ENCODE results near the gene MEIS2.

Gene MEIS2

DNA sequence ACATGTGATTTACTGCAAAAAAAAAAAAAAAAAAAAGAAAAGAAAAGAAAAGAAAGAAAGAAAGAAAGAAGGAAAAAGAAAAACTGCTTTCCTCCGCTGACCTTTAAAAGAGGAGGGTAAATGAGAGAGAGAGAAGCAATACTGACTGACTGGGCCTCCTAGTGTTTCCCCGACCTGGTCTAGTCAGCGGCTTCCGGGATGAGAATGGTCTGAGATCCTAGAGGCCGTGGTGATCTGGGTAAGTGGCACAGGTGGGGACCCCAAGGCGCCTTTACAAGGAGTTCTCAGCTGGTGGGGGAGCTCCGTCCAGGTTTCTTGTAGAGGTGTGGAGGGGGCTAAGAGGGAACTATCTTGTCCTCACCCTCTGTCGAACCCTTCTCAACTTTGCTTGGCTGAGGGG is 223.1 kb downstream of the MEIS2 start:
- H3K4me3 Mint-ChIP-seq = no peak overlapping the region
- H3K27me3 Mint-ChIP-seq = peaks cover 69% of the 10 kb centered on the region
- no peaks in the 10 kb centered on the region for H3K36me3 Mint-ChIP-seq (ENCODE audit: low read depth)
- H3K9me3 Mint-ChIP-seq = no peaks in the 10 kb centered on the region
- intact Hi-C loops (cut with micrococcal nuclease) = loop anchor here (10.0 kb wide), 1 partner anchor 52 kb away; no protein-coding TSS in a partner anchor
- no peaks in the 10 kb centered on the region for H3K4me1 Mint-ChIP-seq (ENCODE audit: low read depth)
- H3K27ac Mint-ChIP-seq = no peak overlapping the region

- Mint-ChIP-seq H3K4me1 (ENCODE audit: low read depth) (no peaks in the 10 kb centered on the region), H3K27ac (no peak overlapping the region), H3K4me3 (no peak overlapping the region), H3K9me3 (no peaks in the 10 kb centered on the region), H3K36me3 (ENCODE audit: low read depth) (no peaks in the 10 kb centered on the region), H3K27me3 (peaks cover 56% of the 10 kb centered on the region)
- intact Hi-C loops (cut with micrococcal nuclease) = loop anchor here (10.0 kb wide), 1 partner anchor 51 kb away; no protein-coding TSS in a partner anchor
These were observed 224.5 kb downstream of the MEIS2 start for GRCh38 chr15:36875740-36876334.

GRCh38 chr15:36874930-36875329 is 225.4 kb downstream of the MEIS2 start:
- Mint-ChIP-seq H3K4me1 (ENCODE audit: low read depth) (no peaks in the 10 kb centered on the region), H3K9me3 (no peaks in the 10 kb centered on the region), H3K36me3 (ENCODE audit: low read depth) (no peaks in the 10 kb centered on the region), H3K27me3 (peaks cover 47% of the 10 kb centered on the region), H3K4me3 (no peak overlapping the region), H3K27ac (no peak overlapping the region)
- intact Hi-C loops (cut with micrococcal nuclease) = loop anchor here (10.0 kb wide), 1 partner anchor 50 kb away; no protein-coding TSS in a partner anchor

DNA sequence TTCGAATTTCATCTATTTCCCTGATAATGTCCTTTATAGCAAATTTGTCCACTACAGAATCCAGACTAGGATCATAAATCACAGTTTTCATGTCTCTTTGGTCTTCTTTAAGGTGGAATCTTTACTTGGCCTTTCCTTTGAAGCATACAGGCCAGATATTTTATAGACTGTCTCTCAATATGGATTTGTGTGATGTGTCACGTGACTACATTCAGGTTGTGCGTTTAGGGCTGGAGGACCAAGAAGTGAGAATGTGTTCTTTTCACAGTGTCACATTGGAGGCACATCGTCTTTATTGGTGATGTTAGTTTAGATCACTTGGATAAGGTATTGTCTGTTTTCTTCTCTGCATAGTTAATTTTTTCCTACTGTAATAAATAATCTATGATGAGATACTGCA is 232.9 kb downstream of the MEIS2 start:
- H3K9me3 Mint-ChIP-seq = no peaks in the 10 kb centered on the region
- no peak overlapping the region for H3K27ac Mint-ChIP-seq
- H3K4me3 Mint-ChIP-seq = no peak overlapping the region
- no peaks in the 10 kb centered on the region for H3K4me1 Mint-ChIP-seq (ENCODE audit: low read depth)
- intact Hi-C loops (cut with micrococcal nuclease) = no loop called here
- H3K36me3 Mint-ChIP-seq (ENCODE audit: low read depth) = no peaks in the 10 kb centered on the region
- no peaks in the 10 kb centered on the region for H3K27me3 Mint-ChIP-seq

- Mint-ChIP-seq H3K27me3 (no peaks in the 10 kb centered on the region), H3K4me3 (no peak overlapping the region), H3K4me1 (ENCODE audit: low read depth) (no peaks in the 10 kb centered on the region), H3K9me3 (no peaks in the 10 kb centered on the region), H3K27ac (no peak overlapping the region), H3K36me3 (ENCODE audit: low read depth) (no peaks in the 10 kb centered on the region)
- intact Hi-C loops (cut with micrococcal nuclease) = no loop called here
These were observed 233.5 kb downstream of the MEIS2 start for GRCh38 chr15:36866896-36867295.

DNA sequence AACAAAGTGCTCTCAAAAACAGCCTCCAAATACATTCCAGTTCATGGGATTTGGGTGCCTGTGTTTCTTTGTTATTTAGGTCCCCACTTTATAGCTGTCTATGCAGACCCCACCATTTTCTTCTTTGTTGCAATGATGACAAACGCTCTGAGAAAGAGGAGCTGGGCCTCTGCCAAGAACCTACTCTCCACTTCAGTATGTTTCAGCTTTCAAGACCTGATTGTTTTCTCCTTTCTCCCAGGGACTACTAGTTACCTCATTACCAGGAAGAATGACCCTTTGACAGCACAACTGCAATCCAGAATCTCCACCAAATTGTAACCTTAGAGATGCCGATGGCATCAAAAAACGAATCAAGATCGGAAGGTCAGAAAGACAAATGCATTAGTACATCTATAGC is 236.8 kb downstream of the MEIS2 start:
- intact Hi-C loops (cut with micrococcal nuclease) = no loop called here
- Mint-ChIP-seq H3K4me3 (no peak overlapping the region), H3K36me3 (ENCODE audit: low read depth) (no peaks in the 10 kb centered on the region), H3K9me3 (no peaks in the 10 kb centered on the region), H3K27me3 (no peaks in the 10 kb centered on the region), H3K4me1 (ENCODE audit: low read depth) (no peaks in the 10 kb centered on the region), H3K27ac (no peak overlapping the region)

GRCh38 chr15:36860792-36861191 is 239.6 kb downstream of the MEIS2 start:
- intact Hi-C loops (cut with micrococcal nuclease) = no loop called here
- Mint-ChIP-seq H3K27me3 (no peaks in the 10 kb centered on the region), H3K4me3 (no peak overlapping the region), H3K4me1 (ENCODE audit: low read depth) (no peaks in the 10 kb centered on the region), H3K9me3 (peaks cover 9% of the 10 kb centered on the region), H3K36me3 (ENCODE audit: low read depth) (no peaks in the 10 kb centered on the region), H3K27ac (no peak overlapping the region)

- Mint-ChIP-seq H3K27ac (no peak overlapping the region), H3K4me1 (ENCODE audit: low read depth) (no peaks in the 10 kb centered on the region), H3K36me3 (ENCODE audit: low read depth) (no peaks in the 10 kb centered on the region), H3K4me3 (no peak overlapping the region), H3K27me3 (no peaks in the 10 kb centered on the region), H3K9me3 (peaks cover 9% of the 10 kb centered on the region)
- intact Hi-C loops (cut with micrococcal nuclease) = no loop called here
These were observed 241.9 kb downstream of the MEIS2 start for GRCh38 chr15:36858423-36858822.

DNA sequence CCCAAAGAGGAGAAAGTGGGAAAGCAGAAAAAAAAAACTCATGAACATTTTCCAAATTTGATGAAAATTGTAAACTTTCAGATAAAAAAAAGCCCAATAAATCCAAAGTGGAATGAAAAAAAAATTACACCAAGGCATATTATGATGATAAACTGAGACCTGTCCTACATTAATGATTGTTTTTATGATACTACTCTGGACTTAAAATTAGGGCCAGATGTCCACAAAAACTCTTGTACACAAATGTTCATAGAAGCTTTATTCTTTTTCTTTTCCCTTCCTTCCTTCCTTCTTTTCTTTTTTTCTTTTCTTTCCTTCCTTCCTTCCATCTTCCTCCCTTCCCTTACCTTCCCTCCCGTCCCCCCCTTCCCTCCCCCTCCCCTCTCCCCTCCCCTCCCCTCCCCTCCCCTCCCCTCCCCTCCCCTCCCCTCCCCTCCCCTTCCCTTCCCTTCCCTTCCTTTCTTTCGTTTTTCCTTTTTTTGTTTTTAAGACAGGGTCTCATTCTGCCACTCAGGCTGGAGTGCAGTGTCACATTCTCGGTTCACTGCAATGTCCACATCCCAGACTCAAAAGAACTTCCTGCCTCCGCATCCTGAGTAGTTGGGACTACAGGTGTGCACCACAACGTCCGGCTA is 243.9 kb downstream of the MEIS2 start:
- H3K27ac Mint-ChIP-seq = no peak overlapping the region
- no peaks in the 10 kb centered on the region for H3K27me3 Mint-ChIP-seq
- H3K36me3 Mint-ChIP-seq (ENCODE audit: low read depth) = no peaks in the 10 kb centered on the region
- no peak overlapping the region for H3K4me3 Mint-ChIP-seq
- H3K4me1 Mint-ChIP-seq (ENCODE audit: low read depth) = no peaks in the 10 kb centered on the region
- intact Hi-C loops (cut with micrococcal nuclease) = no loop called here
- H3K9me3 Mint-ChIP-seq = peaks cover 12% of the 10 kb centered on the region

GRCh38 chr15:36850864-36851263 is 249.5 kb downstream of the MEIS2 start:
- intact Hi-C loops (cut with micrococcal nuclease) = no loop called here
- H3K9me3 Mint-ChIP-seq = peaks cover 5% of the 10 kb centered on the region
- no peaks in the 10 kb centered on the region for H3K27me3 Mint-ChIP-seq
- no peak overlapping the region for H3K4me3 Mint-ChIP-seq
- no peaks in the 10 kb centered on the region for H3K4me1 Mint-ChIP-seq (ENCODE audit: low read depth)
- H3K27ac Mint-ChIP-seq = no peak overlapping the region
- H3K36me3 Mint-ChIP-seq (ENCODE audit: low read depth) = no peaks in the 10 kb centered on the region

DNA sequence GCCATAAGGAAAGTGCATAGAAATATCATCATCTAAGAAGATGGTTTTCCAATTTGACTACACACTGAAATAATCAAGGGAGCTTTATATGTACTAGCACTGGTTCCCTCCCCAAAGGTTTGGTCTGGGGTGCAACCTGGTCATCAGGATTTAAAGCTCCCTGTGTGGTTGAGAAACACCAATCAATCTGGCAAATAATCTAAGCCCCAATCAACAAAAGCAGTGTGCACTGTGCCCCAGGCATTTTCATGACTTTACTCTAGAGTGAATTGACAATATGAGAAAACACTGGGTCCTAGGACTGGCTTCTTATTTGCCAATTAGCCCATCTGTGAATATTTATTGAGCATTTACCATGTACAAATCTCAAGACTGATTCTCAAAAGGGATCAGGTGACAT is 255.1 kb downstream of the MEIS2 start:
- Mint-ChIP-seq H3K27ac (no peak overlapping the region), H3K27me3 (no peaks in the 10 kb centered on the region), H3K4me3 (no peak overlapping the region), H3K4me1 (ENCODE audit: low read depth) (no peaks in the 10 kb centered on the region), H3K9me3 (no peaks in the 10 kb centered on the region), H3K36me3 (ENCODE audit: low read depth) (no peaks in the 10 kb centered on the region)
- intact Hi-C loops (cut with micrococcal nuclease) = no loop called here

DNA sequence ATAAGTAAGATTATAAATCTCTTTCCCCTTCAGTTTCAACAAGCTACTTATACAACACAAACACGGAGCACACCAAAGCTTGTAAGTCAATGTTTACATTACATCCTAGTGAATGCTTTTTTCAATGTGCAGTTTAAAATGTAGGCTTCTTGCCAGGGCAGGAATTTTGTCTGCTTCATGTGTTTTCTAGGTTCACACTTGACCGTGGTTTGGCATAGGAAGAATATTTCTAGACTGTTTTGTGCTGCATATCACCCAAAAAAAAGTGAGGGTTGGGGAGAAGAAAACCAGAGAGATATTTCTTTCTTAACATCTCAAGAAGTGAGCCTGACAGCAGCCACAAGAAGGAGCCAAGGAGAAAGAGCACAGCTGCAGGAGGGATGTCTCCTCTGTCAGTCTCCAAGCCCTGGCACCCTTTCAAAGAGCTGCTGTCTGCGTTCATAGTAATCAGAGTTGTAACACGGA is 255.8 kb downstream of the MEIS2 start:
- intact Hi-C loops (cut with micrococcal nuclease) = no loop called here
- no peaks in the 10 kb centered on the region for H3K36me3 Mint-ChIP-seq (ENCODE audit: low read depth)
- no peaks in the 10 kb centered on the region for H3K9me3 Mint-ChIP-seq

DNA sequence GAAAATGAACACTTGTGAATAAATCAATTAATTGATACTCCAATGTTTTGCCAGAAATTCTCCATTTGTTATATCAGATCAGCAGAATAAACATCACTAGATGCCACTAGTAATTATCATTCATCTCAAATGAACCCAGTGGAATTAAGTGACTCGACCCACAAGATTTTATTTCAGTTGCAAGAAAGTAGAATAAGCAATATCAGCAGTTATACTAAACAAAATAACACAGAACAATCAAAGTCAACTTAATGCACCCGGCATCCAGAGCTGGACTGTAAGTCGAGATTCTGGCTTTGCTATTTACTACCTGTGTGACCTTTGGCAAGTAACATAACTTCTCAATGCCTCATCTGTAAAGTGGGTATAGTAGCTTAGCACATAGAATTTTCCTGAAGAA is 256.5 kb downstream of the MEIS2 start:
- Mint-ChIP-seq H3K27me3 (no peaks in the 10 kb centered on the region), H3K4me3 (no peak overlapping the region), H3K9me3 (no peaks in the 10 kb centered on the region), H3K27ac (no peak overlapping the region), H3K4me1 (ENCODE audit: low read depth) (no peaks in the 10 kb centered on the region), H3K36me3 (ENCODE audit: low read depth) (no peaks in the 10 kb centered on the region)
- intact Hi-C loops (cut with micrococcal nuclease) = no loop called here

More for the DNA sequence above, 255.8 kb downstream of the MEIS2 start:
- Mint-ChIP-seq H3K4me1 (ENCODE audit: low read depth) (no peaks in the 10 kb centered on the region), H3K4me3 (no peak overlapping the region), H3K27ac (no peak overlapping the region), H3K27me3 (no peaks in the 10 kb centered on the region)

DNA sequence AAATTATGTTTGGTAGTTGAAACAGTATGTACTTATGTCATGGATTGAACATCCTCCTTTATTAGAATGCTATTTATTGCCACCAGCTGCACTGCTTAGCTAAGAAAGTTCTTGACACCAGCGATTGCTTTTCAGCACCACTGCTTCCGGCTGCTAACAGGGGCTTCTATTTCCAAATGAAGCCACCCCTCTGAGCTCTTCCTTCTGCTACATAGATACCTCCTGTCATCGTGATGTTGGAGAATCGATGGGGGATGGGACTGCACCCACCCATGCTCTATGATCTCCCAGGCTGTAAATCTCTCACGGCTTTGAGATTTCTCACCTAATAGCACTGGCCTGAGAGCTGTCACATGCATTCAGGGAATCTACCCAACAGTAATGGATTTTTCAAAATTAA is 259.2 kb downstream of the MEIS2 start:
- Mint-ChIP-seq H3K36me3 (ENCODE audit: low read depth) (no peaks in the 10 kb centered on the region), H3K4me3 (no peak overlapping the region), H3K9me3 (no peaks in the 10 kb centered on the region), H3K4me1 (ENCODE audit: low read depth) (no peaks in the 10 kb centered on the region), H3K27me3 (no peaks in the 10 kb centered on the region), H3K27ac (no peak overlapping the region)
- intact Hi-C loops (cut with micrococcal nuclease) = no loop called here

All from dendritic cell treated with granulocyte-macrophage colony-stimulating factor and Interleukin-4, amounts not matched to agents 40 ng/mL and 50 ng/mL, for 4 days (primary cell).